Measurements from ENCODE around the gene MYO1D.
A peak's percentile ranks its signal among the peaks of the same experiment; 100 is the strongest.
"Not testable (repeated sequence)": the region's sequence is repeated elsewhere in the genome, so short reads cannot be mapped to it uniquely, and the experiment has no call there.

Gene MYO1D

DNA sequence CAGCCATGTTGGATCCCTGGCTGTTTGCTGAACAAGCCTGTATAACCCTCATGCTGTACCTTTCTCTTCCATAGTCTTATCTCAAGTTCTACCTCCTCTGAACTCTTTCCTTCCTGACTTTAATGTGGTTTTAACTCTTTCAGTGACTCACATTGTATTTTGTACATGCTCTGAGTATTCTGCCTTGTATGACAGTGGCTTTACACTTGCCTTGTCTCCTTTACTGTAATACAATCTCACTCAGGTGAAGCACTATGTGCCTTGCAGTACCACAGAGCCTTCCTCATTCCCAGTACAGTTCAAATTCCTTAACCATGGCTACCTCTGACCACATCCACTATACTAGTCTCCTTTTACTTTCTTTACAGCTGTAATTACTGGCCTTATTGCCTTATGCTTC, 418.6 kb downstream of the MYO1D start:
- Mint-ChIP-seq H3K27ac (no peak overlapping the region), H3K4me3 (no peak overlapping the region), H3K4me1 (ENCODE audit: low read depth) (peaks cover 22% of the 10 kb centered on the region), H3K27me3 (ENCODE audit: low read depth) (no peaks in the 10 kb centered on the region), H3K9me3 (no peaks in the 10 kb centered on the region), H3K36me3 (ENCODE audit: low read depth) (peaks cover 50% of the 10 kb centered on the region)

DNA sequence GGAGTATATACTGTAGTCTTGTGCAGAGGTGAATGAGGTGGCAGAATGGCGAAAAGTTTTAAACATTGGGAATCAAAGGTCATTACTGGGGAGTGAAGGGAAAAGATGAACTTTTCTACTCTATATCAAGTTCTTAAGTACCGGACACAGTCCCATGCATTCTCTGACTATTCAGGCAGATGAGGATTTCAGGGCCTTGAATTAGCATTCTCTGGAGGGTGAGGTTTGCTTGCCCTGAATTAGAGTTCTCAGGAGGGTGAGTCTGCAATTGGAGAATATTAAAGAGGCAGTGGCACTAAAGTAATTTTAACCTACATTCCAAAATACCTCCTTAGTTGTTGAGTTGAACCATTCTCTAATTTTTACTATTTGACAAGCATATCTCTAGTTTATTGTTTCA, 423.6 kb downstream of the MYO1D start:
- H3K9me3 Mint-ChIP-seq: no peaks in the 10 kb centered on the region
- no peaks in the 10 kb centered on the region for H3K27me3 Mint-ChIP-seq (ENCODE audit: low read depth)
- no peak overlapping the region for H3K27ac Mint-ChIP-seq
- H3K4me3 Mint-ChIP-seq: no peak overlapping the region
- H3K36me3 Mint-ChIP-seq (ENCODE audit: low read depth): peaks cover 52% of the 10 kb centered on the region
- H3K4me1 Mint-ChIP-seq (ENCODE audit: low read depth): peaks cover 29% of the 10 kb centered on the region

DNA sequence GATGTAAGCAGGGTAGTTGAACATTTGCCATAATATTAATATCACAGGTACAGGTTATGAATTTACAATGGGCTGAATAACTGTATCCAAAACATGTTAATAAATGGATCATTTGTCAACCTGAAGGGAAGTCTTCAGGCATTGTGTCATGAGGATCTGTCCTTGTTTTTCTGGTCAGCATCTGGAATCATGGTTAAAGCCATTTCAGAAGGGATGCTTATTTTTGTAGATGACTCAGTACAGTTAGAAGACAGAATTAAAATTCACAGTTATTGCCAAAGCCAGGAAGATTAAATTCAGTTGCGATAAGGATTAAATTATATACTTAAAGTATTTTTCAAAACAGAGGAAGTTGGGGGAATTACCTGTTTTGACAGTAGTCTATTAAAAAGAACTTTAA, 424.6 kb downstream of the MYO1D start:
- H3K27me3 Mint-ChIP-seq (ENCODE audit: low read depth): no peaks in the 10 kb centered on the region
- no peaks in the 10 kb centered on the region for H3K9me3 Mint-ChIP-seq
- peaks cover 46% of the 10 kb centered on the region for H3K36me3 Mint-ChIP-seq (ENCODE audit: low read depth)
- peaks cover 27% of the 10 kb centered on the region for H3K4me1 Mint-ChIP-seq (ENCODE audit: low read depth)
- H3K4me3 Mint-ChIP-seq: no peak overlapping the region
- no peak overlapping the region for H3K27ac Mint-ChIP-seq

DNA sequence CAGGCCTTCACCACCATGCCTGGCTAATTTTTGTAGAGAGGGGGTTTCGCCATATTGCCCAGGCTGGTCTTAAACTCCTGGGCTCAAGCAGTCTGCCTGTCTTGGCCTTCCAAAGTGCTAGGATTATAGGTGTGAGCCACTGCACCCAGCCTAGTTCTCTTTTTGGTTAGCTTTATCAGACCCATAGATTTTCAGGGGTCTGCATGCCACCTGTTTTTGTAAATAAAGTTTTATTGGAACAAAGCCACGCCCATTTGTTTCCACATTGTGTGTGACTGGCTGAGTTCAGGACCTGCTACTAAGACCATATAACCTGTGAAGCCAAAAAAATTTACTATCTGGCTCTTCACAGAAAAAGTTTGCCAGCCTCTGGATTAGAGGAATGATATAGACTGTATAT, 425.0 kb downstream of the MYO1D start:
- H3K27ac Mint-ChIP-seq: no peak overlapping the region
- H3K9me3 Mint-ChIP-seq: no peaks in the 10 kb centered on the region
- H3K4me1 Mint-ChIP-seq (ENCODE audit: low read depth): peaks cover 31% of the 10 kb centered on the region
- peaks cover 47% of the 10 kb centered on the region for H3K36me3 Mint-ChIP-seq (ENCODE audit: low read depth)
- H3K27me3 Mint-ChIP-seq (ENCODE audit: low read depth): no peaks in the 10 kb centered on the region
- no peak overlapping the region for H3K4me3 Mint-ChIP-seq

DNA sequence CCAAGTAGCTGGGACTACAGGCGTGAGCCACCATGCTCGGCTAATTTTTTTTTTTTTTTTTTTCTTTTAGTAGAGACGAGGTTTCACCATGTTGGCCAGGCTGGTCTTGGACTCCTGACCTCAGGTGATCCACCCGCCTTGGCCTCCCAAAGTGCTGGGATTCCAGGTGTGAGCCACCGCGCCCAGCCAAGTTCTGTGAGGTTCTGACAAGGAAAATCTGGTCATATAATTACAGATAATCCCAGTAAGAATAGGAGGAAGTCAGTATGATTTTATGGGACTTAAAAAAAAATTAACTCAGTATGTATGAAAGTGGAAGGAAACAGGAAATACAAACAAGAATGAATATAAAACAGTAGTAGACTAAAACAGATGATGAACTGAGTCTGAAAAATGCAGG, 426.5 kb downstream of the MYO1D start:
- Mint-ChIP-seq H3K4me1 (ENCODE audit: low read depth) (peaks cover 45% of the 10 kb centered on the region), H3K36me3 (ENCODE audit: low read depth) (peaks cover 54% of the 10 kb centered on the region)
- not testable (repeated sequence) for H3K27me3 Mint-ChIP-seq (ENCODE audit: low read depth); H3K4me3 Mint-ChIP-seq; H3K9me3 Mint-ChIP-seq; H3K27ac Mint-ChIP-seq

DNA sequence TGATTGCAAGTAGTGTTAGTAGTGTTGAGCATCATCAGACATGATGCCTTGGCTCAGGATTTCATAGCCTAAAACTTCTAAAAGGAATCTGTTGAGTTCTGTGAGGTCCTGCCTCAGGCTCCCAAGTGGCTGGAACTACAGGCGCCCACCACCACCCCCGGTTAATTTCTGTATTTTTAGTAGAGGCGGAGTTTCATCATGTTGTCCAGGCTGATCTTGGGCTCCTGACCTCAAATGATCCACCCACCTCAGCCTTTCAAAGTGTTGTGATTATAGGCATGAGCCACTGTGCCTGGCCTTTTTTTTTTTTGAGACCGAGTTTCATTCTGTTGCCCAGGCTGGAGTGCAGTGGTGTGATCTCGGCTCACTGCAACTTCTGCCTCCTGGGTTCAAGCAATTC, 427.0 kb downstream of the MYO1D start:
- Mint-ChIP-seq H3K27me3 (ENCODE audit: low read depth) (no peaks in the 10 kb centered on the region), H3K4me1 (ENCODE audit: low read depth) (peaks cover 46% of the 10 kb centered on the region), H3K9me3 (no peaks in the 10 kb centered on the region), H3K4me3 (no peak overlapping the region), H3K27ac (no peak overlapping the region), H3K36me3 (ENCODE audit: low read depth) (peaks cover 52% of the 10 kb centered on the region)

DNA sequence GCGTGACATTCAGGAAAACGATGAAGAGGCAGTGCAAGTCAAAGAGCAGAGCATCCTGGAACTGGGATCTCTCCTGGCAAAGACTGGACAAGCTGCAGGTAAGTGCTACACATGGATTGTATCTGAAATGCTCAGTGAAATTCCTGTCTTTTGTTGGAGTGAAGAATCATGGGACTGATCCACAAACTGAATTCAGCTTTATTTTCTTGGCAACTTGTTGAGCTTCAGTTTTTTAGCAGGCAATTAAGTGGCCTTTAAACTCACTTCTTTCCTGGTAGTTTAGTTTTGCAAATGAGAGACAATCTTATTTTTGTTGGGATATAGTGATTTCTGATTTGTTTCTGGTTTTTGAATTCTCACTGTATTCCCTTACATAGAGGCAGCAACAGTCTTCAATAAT, 430.0 kb downstream of the MYO1D start:
- H3K9me3 Mint-ChIP-seq: no peaks in the 10 kb centered on the region
- peaks cover 6% of the 10 kb centered on the region for H3K27me3 Mint-ChIP-seq (ENCODE audit: low read depth)
- H3K36me3 Mint-ChIP-seq (ENCODE audit: low read depth): peaks cover 34% of the 10 kb centered on the region
- H3K4me3 Mint-ChIP-seq: peak overlapping the region; percentile 32
- no peak overlapping the region for H3K27ac Mint-ChIP-seq
- H3K4me1 Mint-ChIP-seq (ENCODE audit: low read depth): peaks cover 50% of the 10 kb centered on the region

DNA sequence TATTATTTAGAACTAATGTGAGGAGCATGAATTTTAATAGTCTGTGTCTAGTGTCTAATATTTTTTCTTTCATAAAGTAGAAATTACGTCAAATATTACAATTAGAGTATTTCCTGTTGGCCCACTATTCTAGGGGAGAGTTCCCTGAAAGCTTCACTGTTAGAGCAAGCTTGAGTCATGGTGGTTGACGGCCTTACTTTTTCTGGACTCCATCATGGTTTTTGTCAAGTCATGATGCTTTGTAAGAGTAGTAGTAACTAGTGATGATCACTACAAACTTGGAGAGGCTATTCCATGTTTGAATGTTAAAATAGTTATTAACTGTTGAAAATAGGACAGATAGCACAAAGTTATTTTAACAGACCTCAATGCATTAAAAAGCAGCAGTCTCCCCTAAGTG, 431.0 kb downstream of the MYO1D start:
- H3K27me3 Mint-ChIP-seq (ENCODE audit: low read depth): peaks cover 13% of the 10 kb centered on the region
- no peaks in the 10 kb centered on the region for H3K9me3 Mint-ChIP-seq
- H3K4me1 Mint-ChIP-seq (ENCODE audit: low read depth): peaks cover 49% of the 10 kb centered on the region
- peak overlapping the region; percentile 97 for H3K4me3 Mint-ChIP-seq
- H3K27ac Mint-ChIP-seq: no peak overlapping the region
- H3K36me3 Mint-ChIP-seq (ENCODE audit: low read depth): peaks cover 29% of the 10 kb centered on the region

DNA sequence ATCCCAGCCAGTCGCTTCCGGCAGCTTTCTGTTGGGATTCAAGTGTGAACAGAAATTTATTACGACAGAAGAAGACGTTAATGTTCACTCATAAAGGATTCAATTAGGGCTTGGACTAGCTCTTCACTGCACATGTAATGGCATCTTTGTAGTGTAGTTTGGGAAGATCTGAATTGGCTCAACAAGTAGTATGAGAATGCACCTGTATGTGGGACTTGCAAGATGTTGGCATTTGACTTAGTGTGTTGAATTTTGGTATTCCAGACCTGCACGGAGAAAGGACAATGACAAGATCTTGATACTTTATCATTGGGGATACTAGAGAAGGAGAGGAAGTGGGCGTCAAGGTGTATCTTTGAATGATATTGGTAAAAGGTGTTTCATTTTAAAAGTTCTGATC, 431.4 kb downstream of the MYO1D start:
- Mint-ChIP-seq H3K4me3 (peak overlapping the region; percentile 97), H3K4me1 (ENCODE audit: low read depth) (peaks cover 46% of the 10 kb centered on the region), H3K27ac (peak overlapping the region; percentile 86), H3K9me3 (no peaks in the 10 kb centered on the region), H3K36me3 (ENCODE audit: low read depth) (peaks cover 26% of the 10 kb centered on the region), H3K27me3 (ENCODE audit: low read depth) (peaks cover 16% of the 10 kb centered on the region)

DNA sequence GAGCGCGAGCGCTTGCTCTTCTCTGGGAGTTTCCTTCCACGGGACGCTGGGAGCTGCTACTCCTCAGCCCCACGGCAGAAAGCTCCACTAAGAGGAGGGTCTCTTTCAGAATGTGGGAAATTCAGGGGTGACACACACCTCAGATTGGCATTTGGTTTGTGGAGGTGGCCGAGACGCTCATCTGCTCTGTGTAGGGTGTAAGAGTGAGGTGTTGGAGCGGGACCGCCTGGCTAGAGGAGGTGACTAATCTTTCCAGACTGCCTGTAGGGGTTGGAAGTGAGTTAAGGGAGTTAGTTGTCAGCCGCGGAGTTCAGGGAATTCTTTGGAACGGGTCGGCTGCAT, 431.9 kb downstream of the MYO1D start:
- Mint-ChIP-seq H3K9me3 (no peaks in the 10 kb centered on the region), H3K36me3 (ENCODE audit: low read depth) (peaks cover 24% of the 10 kb centered on the region), H3K27ac (peak overlapping the region; percentile 86), H3K27me3 (ENCODE audit: low read depth) (peaks cover 16% of the 10 kb centered on the region), H3K4me3 (peak overlapping the region; percentile 97), H3K4me1 (ENCODE audit: low read depth) (peaks cover 45% of the 10 kb centered on the region)

DNA sequence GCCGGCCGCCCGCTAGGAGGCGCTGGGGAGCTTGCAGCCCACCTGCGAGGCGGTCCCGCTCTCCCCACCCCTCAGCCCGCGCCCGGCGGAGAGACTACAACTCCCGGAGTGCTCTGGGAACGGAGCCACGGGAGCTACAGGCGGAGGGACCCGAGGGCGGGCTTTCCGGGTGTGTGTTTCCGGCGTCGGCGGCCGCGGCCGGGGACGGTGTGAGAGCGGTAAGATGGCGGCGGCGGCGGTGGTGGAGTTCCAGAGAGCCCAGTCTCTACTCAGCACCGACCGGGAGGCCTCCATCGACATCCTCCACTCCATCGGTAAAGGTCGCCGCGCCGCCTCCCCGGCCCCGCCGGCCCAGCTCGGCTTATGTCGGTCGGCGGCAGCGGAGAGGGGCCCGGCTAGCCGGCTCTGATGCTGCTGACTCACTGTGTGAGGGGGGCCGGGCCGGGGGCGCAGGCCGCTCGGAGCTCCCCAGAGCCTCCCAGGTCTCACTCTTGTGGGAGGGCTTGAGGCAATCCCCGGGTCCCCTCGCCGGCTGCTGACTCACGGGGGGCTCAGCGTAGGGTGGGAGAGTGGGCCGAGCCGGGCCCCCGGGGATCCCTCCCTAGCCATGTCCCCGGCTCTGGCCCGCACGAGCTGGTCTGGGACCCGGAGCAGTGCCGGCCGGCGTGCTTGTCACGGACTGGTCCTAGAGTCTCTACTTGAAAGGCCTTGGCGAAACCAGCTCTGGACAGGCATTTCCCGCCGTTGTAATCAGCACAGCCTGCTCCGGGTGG, 432.4 kb downstream of the MYO1D start, which contains the start of gene PSMD11:
Gene PSMD11 (plus strand): TSS at position 210 of the 773 bp plus-strand sequence. CDS start 14 bp downstream, at position 224.
- Mint-ChIP-seq H3K9me3 (no peaks in the 10 kb centered on the region), H3K27ac (peak within 1 kb of the TSS; percentile 86), H3K27me3 (ENCODE audit: low read depth) (peaks cover 16% of the 10 kb centered on the region), H3K4me1 (ENCODE audit: low read depth) (peaks cover 40% of the 10 kb centered on the region), H3K36me3 (ENCODE audit: low read depth) (peaks cover 19% of the 10 kb centered on the region), H3K4me3 (peak within 1 kb of the TSS; percentile 97)

DNA sequence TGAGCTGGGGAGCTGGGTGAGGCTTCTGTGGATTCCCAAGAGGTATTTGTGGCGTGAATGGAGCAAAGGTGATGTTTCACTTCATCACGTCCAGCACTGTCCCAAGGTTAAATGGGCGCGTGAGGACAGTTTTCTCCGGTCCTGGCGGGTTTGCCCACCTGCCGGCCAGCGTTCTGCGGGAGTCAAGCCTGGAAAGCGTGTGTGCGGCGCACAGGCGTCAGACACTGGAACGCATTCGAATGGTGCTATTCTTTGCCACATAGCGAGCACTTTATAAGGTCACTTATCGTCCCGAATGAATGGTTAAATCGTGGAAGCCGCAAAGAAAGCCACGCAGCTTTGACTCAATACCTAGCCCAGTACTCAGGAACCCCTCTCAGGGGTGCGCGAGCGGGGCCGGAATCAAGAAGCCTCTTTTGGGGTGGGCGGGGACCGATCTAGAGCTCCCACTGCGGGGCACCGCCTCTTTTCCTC, 433.1 kb downstream of the MYO1D start:
- Mint-ChIP-seq H3K9me3 (no peaks in the 10 kb centered on the region), H3K4me1 (ENCODE audit: low read depth) (peaks cover 39% of the 10 kb centered on the region), H3K36me3 (ENCODE audit: low read depth) (peaks cover 17% of the 10 kb centered on the region), H3K27me3 (ENCODE audit: low read depth) (peaks cover 16% of the 10 kb centered on the region), H3K27ac (peak overlapping the region; percentile 77), H3K4me3 (peak overlapping the region; percentile 97)

Data from T-helper 1 cell treated with Interleukin-12 subunit alpha and Interleukin-12 subunit beta and Interleukin-4 antibody, amounts not matched to agents 30 μg/mL and 1 μg/mL, for 36 hours (primary cell).